Epithelial cell of esophagus (primary cell): ENCODE measurements around the gene FARP2.
"Not testable (repeated sequence)": the region's sequence is repeated elsewhere in the genome, so short reads cannot be mapped to it uniquely, and the experiment has no call there.

Experiments used
- DNase-seq: peaks from one replicate; pipeline ENCODE4 v3.0.0; 2010; ENCODE audit warnings: low read depth
- H3K4me3 ChIP-seq: 2 replicates; pipeline ENCODE4 v1.5.1; 2011; ENCODE audit warnings: mild to moderate bottlenecking, low read length, control low read depth
- CTCF ChIP-seq: IDR thresholded peaks from 2 replicates; pipeline ENCODE4 v1.5.1; 2011; ENCODE audit warnings: low read depth, mild to moderate bottlenecking, low read length, control low read depth, inconsistent platforms; ENCODE audit not compliant: insufficient read depth; ENCODE audit errors: missing control alignments

Gene FARP2

GRCh38 chr2:241376808-241377207 lies 20.7 kb downstream of the FARP2 start:
- TF ChIP-seq CTCF, result no peak
- H3K4me3 ChIP-seq, result no peak overlapping the region
- no peak for DNase-seq

DNA sequence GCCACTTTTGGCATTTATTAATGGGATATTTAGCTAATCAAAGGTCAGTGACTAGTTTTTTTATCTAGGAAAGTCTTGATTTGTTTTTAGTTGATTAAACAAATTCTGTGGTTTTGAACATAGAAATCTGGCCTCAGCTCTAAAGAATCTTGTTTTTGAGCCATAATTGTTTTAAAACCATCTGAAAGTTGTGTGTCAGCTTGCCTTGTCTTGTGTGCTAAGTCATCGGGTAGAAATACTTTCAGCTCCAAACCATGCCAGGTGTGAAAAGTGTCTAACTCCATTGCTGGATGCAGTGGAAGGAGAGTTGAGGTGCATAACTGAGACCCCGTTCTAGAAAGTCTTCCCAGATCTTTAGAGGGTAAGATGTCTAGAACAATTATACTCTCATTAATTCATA lies 22.7 kb downstream of the FARP2 start:
- DNase-seq, result no peak
- no peak for TF ChIP-seq CTCF
- H3K4me3 ChIP-seq, result no peak overlapping the region

DNA sequence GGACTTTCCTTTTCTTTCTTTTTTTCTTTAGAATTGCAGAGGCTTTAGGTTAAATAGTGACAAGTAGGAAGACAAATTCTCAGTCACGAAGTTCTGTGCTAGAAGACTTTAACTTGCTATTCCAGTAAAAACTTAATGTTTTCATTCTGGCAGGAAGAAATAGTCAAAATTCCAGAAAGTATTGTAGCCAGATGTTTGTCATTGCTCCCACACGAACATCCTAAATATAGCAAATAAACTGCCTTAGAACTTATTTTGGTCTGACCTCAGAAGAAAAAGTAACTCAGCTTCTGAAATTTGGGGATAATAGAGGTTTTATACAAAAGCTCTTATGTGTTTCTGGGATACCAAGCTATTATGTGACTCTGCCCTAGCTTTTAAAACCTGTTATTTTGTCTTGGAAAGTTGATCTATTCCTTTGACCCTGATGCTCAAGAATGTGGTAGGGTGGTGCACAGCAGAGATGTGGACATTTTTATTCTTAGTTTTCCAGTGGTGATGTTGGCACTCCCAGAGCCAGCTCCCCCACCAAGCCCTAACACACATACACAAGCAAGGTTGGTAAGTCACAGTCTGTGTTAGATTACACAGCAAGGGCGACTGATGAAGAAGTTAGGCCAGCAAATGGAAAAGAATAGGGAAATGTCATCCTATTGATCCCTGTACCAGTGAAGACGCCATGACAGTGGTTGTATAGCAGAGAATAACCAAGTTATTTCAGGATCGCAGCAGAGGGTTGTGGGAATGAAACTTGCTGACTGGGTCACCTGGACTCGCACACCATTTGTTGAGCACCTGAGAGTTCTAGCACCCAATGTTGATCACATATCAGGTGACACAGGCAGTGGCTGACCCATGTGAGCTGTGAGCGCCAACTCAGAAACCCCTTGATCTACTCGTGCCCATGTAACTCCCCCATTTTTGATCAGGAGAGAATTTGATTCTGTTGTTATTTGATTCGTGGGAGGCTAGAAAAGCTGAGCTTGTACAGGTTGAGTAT lies 23.7 kb downstream of the FARP2 start:
- no peak overlapping the region for H3K4me3 ChIP-seq
- DNase-seq, result no peak
- TF ChIP-seq CTCF, result no peak

DNA sequence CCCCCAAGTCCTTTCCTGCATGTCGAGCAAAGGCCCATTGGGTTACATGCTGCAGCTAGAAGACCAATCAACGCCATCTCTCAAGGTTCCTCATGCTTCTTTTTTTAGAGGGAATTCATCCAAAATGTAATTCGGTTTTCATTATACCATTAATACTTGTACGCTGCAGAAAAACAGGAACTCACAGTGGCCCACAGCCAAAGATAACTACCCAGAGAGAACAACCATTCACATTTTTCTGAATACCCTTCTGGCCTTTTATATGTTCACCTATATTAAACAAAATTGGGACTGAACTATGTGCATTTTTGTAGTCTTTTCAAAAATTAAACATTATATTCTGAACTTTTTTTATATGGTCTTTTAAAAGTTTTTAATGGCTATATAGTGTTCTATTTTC lies 25.8 kb downstream of the FARP2 start:
- TF ChIP-seq CTCF, result no peak
- no peak overlapping the region for H3K4me3 ChIP-seq
- no peak for DNase-seq

GRCh38 chr2:241385450-241385849 lies 29.4 kb downstream of the FARP2 start:
- DNase-seq, H3K4me3 ChIP-seq: not testable (repeated sequence)

GRCh38 chr2:241386519-241386918 lies 30.4 kb downstream of the FARP2 start:
- no peak for TF ChIP-seq CTCF
- no peak overlapping the region for H3K4me3 ChIP-seq
- no peak for DNase-seq

DNA sequence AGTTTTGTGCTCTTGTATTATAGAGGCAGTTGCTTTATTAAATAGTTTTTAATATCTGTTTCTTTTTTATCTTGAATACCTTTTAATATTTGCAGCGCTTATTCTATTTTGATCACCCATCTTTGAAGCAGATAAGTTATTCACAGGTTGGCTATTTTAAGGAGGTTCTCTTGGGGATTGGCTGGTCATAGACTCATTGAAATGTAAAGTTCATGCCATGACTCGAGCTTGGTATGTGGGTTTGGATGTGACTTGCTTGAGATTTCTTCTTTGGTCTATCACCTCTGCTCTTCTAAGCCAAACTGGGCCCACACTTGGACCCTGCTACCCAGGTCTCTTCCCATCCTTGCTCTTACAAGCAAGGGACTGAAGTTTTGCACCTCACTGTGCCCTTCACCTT lies 33.6 kb downstream of the FARP2 start:
- peak; percentile 48 for DNase-seq
- no peak overlapping the region for H3K4me3 ChIP-seq
- TF ChIP-seq CTCF, result no peak
